Erythroblast (primary cell): ENCODE results near the gene ASTL.

Experiments
- GATA1 ChIP-seq: IDR thresholded peaks from 2 replicates; pipeline ENCODE4 v1.6.1; 2011; ENCODE audit warnings: low read depth, mild to moderate bottlenecking, control low read depth, low read length, moderate library complexity
- POLR2A ChIP-seq: IDR thresholded peaks from 2 replicates; pipeline ENCODE4 v1.6.1; 2011; ENCODE audit warnings: mild to moderate bottlenecking, low read length

- TF ChIP-seq POLR2A (no peak), GATA1 (no peak)
These were observed 27.1 kb downstream of the ASTL start for GRCh38 chr2:96111257-96111640.
